ENCODE data around the gene ADD1. TPM values are rescaled to one million over a fixed set of nuclear protein-coding genes. Genes with fewer than 3 reads are reported as not detected.

ADD1 gene
- total and polyA plus RNA-seq, 12 donors = 163 to 448 (median 214) TPM

- Histone ChIP-seq H3K27me3 (no peaks in the 10 kb centered on the region), H3K4me1 (peaks cover 7 to 61% (median 57%) of the 10 kb centered on the region in 9 donors), H3K36me3 (peaks cover 0 to 52% (median 27%) of the 10 kb centered on the region in 9 donors), H3K4me3 (peak overlapping the region in 8 of 10 donors; percentile 54 to 100 (median 94)), H3K9me3 (no peaks in the 10 kb centered on the region), H3K27ac (peak overlapping the region in 9 of 10 donors; percentile 83 to 95 (median 90))
- intact Hi-C loops (cut with DNase I) = loop anchor here in 7 of 10 donors (5.0 to 10.0 kb wide), 6 partner anchors 71 to 178 kb away; partner anchors contain the start of genes ADD1 (in 2 of the 7) and TNIP2 (in 1 of the 7)
- no peak for TF ChIP-seq CTCF (IDR thresholded peaks at IDR 0.05)
- 78 to 79% methylated on average over 15 of the region's 15 CpGs for WGBS, 2 donors
- peak in 1 of 2 donors; percentile 20 for DNase-seq
- ATAC-seq = no peak
These were observed 89.4 kb downstream of the ADD1 start for GRCh38 chr4:2932951-2933565.

- peaks cover 0 to 52% (median 22%) of the 10 kb centered on the region in 9 donors for H3K36me3 ChIP-seq
- 31 to 40% methylated on average over 31 of the region's 31 CpGs for WGBS, 2 donors
- DNase-seq = no peak
- TF ChIP-seq CTCF (IDR thresholded peaks at IDR 0.05) = no peak
- intact Hi-C loops (cut with DNase I) = loop anchor here in 7 of 10 donors (5.0 to 10.0 kb wide), 6 partner anchors 71 to 179 kb away; partner anchors contain the start of genes ADD1 (in 2 of the 7) and TNIP2 (in 1 of the 7)
- peak overlapping the region; percentile 40 to 95 (median 90) for H3K27ac ChIP-seq
- H3K9me3 ChIP-seq = no peaks in the 10 kb centered on the region
- ATAC-seq = peak in 1 of 8 donors; percentile 4
- H3K4me3 ChIP-seq = peak overlapping the region; percentile 54 to 100 (median 94)
- H3K27me3 ChIP-seq = no peaks in the 10 kb centered on the region
- peaks cover 7 to 61% (median 57%) of the 10 kb centered on the region in 9 donors for H3K4me1 ChIP-seq
These were observed 90.0 kb downstream of the ADD1 start for GRCh38 chr4:2933566-2934076.

- 1% methylated on average over 48 to 93 of the region's 93 CpGs for WGBS, 2 donors
- TF ChIP-seq CTCF (IDR thresholded peaks at IDR 0.05) = no peak
- peaks cover 0 to 52% (median 20%) of the 10 kb centered on the region in 9 donors for H3K36me3 ChIP-seq
- intact Hi-C loops (cut with DNase I) = loop anchor here in 7 of 10 donors (5.0 to 10.0 kb wide), 6 partner anchors 72 to 179 kb away; partner anchors contain the start of genes ADD1 (in 2 of the 7) and TNIP2 (in 1 of the 7)
- no peaks in the 10 kb centered on the region for H3K27me3 ChIP-seq
- H3K4me3 ChIP-seq = peak overlapping the region; percentile 54 to 100 (median 94)
- peaks cover 7 to 61% (median 57%) of the 10 kb centered on the region in 9 donors for H3K4me1 ChIP-seq
- peak overlapping the region; percentile 40 to 95 (median 90) for H3K27ac ChIP-seq
- DNase-seq (peak; percentile 41 to 67), ATAC-seq (peak in 7 of 8 donors; percentile 0 to 30 (median 8))
- H3K9me3 ChIP-seq = no peaks in the 10 kb centered on the region
These were observed 90.6 kb downstream of the ADD1 start for GRCh38 chr4:2934077-2934812.

Measured in heart right ventricle (tissue), 16 donors.